ENCODE results near the gene KCND2.

GRCh38 chr7:120431016-120431415 lies 158.0 kb downstream of the KCND2 start:
- TF ChIP-seq POLR2A (IDR thresholded peaks at IDR 0.05; ENCODE audit: low read length): no peak
- no peak for TF ChIP-seq GATA1 (IDR thresholded peaks at IDR 0.05; ENCODE audit: low read depth, low read length)

Data from erythroblast (primary cell).